ENCODE data around the gene SYNGR3. TPM values are rescaled to one million over a fixed set of nuclear protein-coding genes. Genes with fewer than 3 reads are reported as not detected.
A peak's percentile ranks its signal among the peaks of the same experiment; 100 is the strongest.
"Not testable (repeated sequence)": the region's sequence is repeated elsewhere in the genome, so short reads cannot be mapped to it uniquely, and the experiment has no call there.

The SYNGR3 gene
- total and polyA plus RNA-seq, 2 donors (not counting 1 experiment from before 2014, with no cell fraction given): 1.8 TPM

DNA sequence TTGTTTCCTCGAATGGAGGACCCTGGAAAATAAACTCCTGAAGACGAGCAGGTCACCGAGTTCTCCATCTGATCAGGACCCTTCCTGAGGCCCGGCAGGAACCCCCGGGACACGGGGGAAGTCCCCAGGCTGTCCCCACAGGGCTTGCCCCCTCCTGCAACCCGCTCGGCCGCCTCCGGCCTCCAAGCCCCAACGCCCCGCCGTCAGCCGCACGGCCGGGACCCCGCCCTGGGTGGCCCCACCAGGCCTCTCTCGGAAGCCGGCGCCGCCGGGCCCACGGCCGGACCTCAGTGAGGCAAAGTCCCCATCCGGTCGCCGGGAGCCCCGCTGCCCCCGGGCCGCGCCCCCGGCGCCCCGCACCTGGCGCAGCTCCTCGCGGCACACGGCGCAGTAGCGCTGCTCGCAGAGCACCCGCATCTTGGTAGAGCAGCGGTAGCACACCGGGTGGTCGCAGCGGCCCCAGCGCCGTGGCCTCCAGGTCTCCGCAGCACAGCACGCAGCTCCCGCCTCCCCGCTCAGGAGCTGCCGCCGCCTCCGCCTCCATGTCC is 19.5 kb downstream of the SYNGR3 start:
- Histone ChIP-seq H3K36me3 (ENCODE audit: control insufficient read depth, insufficient read depth, low read length) (peaks cover 7% of the 10 kb centered on the region), H3K4me2 (ENCODE audit: extremely low read depth, insufficient read depth, low read length) (peak overlapping the region; percentile 95), H3K27ac (ENCODE audit: insufficient read depth, low read length) (peak overlapping the region; percentile 85), H3K9ac (ENCODE audit: insufficient read depth, low read length) (peak overlapping the region; percentile 97), H3K9me3 (ENCODE audit: control insufficient read depth, insufficient read depth, low read depth, low read length) (no peaks in the 10 kb centered on the region), H4K20me1 (ENCODE audit: control insufficient read depth, extremely low read depth, insufficient read depth, low read length) (no peaks in the 10 kb centered on the region), H3K4me3 (replicated peaks in 1 of 4; ENCODE audit: control extremely low read depth in 1 of 4, insufficient read depth in 1 of 4, low read depth in 3 of 4, low read length in 4 of 4) (peak overlapping the region; percentile 58 to 82 (median 71)), H3K79me2 (ENCODE audit: control insufficient read depth, insufficient read depth, low read length) (peaks cover 56% of the 10 kb centered on the region), H3K4me1 (ENCODE audit: control insufficient read depth, extremely low read depth, insufficient read depth, low read length) (peaks cover 20% of the 10 kb centered on the region), H2AFZ (ENCODE audit: low read length) (no peak overlapping the region), H3K27me3 (ENCODE audit: control insufficient read depth, insufficient read depth, low read length) (no peaks in the 10 kb centered on the region)
- no peak for TF ChIP-seq EZH2 (IDR thresholded peaks at IDR 0.05; ENCODE audit: low read length, missing control alignments)
- TF ChIP-seq, protein P1, sequence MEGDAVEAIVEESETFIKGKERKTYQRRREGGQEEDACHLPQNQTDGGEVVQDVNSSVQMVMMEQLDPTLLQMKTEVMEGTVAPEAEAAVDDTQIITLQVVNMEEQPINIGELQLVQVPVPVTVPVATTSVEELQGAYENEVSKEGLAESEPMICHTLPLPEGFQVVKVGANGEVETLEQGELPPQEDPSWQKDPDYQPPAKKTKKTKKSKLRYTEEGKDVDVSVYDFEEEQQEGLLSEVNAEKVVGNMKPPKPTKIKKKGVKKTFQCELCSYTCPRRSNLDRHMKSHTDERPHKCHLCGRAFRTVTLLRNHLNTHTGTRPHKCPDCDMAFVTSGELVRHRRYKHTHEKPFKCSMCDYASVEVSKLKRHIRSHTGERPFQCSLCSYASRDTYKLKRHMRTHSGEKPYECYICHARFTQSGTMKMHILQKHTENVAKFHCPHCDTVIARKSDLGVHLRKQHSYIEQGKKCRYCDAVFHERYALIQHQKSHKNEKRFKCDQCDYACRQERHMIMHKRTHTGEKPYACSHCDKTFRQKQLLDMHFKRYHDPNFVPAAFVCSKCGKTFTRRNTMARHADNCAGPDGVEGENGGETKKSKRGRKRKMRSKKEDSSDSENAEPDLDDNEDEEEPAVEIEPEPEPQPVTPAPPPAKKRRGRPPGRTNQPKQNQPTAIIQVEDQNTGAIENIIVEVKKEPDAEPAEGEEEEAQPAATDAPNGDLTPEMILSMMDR (conservative IDR thresholded peaks at IDR 0.05 in 1 of 2, IDR thresholded peaks at IDR 0.05 in 1 of 2; ENCODE audit: low read depth in 1 of 2, low read length in 2 of 2): no peak
- DNase-seq (ENCODE audit: low read depth in 2 of 2): no peak

DNA sequence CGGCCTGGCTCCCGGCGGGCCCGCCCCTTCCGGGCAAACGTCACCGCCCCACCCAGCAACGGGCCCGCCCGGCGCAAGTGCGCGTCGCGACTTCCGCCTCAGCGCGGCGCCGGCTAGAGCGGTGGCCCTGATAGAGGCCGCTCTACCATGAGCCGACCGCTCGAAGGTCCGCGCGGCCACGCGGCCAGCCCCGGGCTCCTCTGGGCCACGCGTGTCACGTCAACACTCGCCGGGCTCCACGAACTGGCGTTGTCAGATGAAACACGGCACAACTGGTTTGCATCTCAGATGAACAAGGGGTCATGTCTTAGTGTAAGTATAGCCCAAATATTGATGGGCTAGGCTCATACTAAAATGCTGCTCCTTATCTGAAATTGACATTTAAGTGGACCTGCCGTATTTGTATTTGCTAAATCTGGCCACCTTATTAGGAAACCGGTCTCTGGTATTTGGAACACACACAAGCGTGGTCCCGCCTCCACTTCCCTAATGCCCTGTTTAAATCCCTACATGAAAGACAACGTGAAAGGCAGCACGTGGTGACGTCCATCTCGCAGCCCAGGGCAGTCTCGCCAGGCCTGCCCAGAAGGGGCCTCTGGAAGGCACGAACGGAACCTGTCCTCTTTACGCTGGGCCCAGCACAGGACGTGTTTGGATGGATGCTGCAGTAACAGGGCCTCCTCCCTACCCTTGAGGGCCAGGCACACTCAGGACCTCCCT is 20.2 kb downstream of the SYNGR3 start, which contains the start of gene ZNF598:
Gene ZNF598, minus strand, starts transcription at position 31 of the 720 bp plus-strand sequence.
- Histone ChIP-seq H3K36me3 (ENCODE audit: control insufficient read depth, insufficient read depth, low read length) (peaks cover 3% of the 10 kb centered on the region), H3K27ac (ENCODE audit: insufficient read depth, low read length) (peak within 1 kb of the TSS; percentile 86), H3K79me2 (ENCODE audit: control insufficient read depth, insufficient read depth, low read length) (peaks cover 49% of the 10 kb centered on the region), H3K4me3 (replicated peaks in 1 of 4; ENCODE audit: control extremely low read depth in 1 of 4, insufficient read depth in 1 of 4, low read depth in 3 of 4, low read length in 4 of 4) (peak within 1 kb of the TSS; percentile 63 to 88 (median 80)), H3K9me3 (ENCODE audit: control insufficient read depth, insufficient read depth, low read depth, low read length) (no peaks in the 10 kb centered on the region), H2AFZ (ENCODE audit: low read length) (peak within 1 kb of the TSS; percentile 8), H3K4me2 (ENCODE audit: extremely low read depth, insufficient read depth, low read length) (peak within 1 kb of the TSS; percentile 95), H4K20me1 (ENCODE audit: control insufficient read depth, extremely low read depth, insufficient read depth, low read length) (no peaks in the 10 kb centered on the region), H3K27me3 (ENCODE audit: control insufficient read depth, insufficient read depth, low read length) (no peaks in the 10 kb centered on the region), H3K9ac (ENCODE audit: insufficient read depth, low read length) (peak within 1 kb of the TSS; percentile 97), H3K4me1 (ENCODE audit: control insufficient read depth, extremely low read depth, insufficient read depth, low read length) (peaks cover 16% of the 10 kb centered on the region)
- peak; percentile 85 to 88 for DNase-seq (ENCODE audit: low read depth in 2 of 2)
- TF ChIP-seq, protein P1 (conservative IDR thresholded peaks at IDR 0.05 in 1 of 2, IDR thresholded peaks at IDR 0.05 in 1 of 2; ENCODE audit: low read depth in 1 of 2, low read length in 2 of 2): no peak
- TF ChIP-seq EZH2 (IDR thresholded peaks at IDR 0.05; ENCODE audit: low read length, missing control alignments): no peak

DNA sequence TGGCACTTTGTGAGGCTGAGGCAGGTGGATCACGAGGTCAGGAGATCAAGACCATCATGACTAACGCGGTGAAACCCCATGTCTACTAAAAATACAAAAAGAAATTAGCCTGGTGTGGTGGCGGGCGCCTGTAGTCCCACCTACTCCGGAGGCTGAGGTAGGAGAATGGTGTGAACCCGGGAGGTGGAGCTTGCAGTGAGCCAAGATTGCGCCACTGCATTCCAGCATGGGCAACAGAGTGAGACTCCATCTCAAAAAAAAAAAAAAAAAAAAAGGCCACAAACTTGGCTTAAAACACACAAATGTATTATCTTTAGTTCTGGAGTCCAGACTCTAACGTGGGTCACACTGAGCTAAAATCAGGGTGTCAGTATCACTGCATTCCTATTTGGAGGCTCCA is 22.0 kb downstream of the SYNGR3 start:
- not testable (repeated sequence) for H3K9ac ChIP-seq (ENCODE audit: insufficient read depth, low read length); DNase-seq (ENCODE audit: low read depth in 2 of 2); H3K9me3 ChIP-seq (ENCODE audit: control insufficient read depth, insufficient read depth, low read depth, low read length); H2AFZ ChIP-seq (ENCODE audit: low read length); H3K27ac ChIP-seq (ENCODE audit: insufficient read depth, low read length); H3K36me3 ChIP-seq (ENCODE audit: control insufficient read depth, insufficient read depth, low read length); H3K4me3 ChIP-seq (replicated peaks in 1 of 4; ENCODE audit: control extremely low read depth in 1 of 4, insufficient read depth in 1 of 4, low read depth in 3 of 4, low read length in 4 of 4); H3K4me2 ChIP-seq (ENCODE audit: extremely low read depth, insufficient read depth, low read length); H4K20me1 ChIP-seq (ENCODE audit: control insufficient read depth, extremely low read depth, insufficient read depth, low read length); H3K27me3 ChIP-seq (ENCODE audit: control insufficient read depth, insufficient read depth, low read length)
- H3K79me2 ChIP-seq (ENCODE audit: control insufficient read depth, insufficient read depth, low read length): peaks cover 31% of the 10 kb centered on the region
- H3K4me1 ChIP-seq (ENCODE audit: control insufficient read depth, extremely low read depth, insufficient read depth, low read length): peaks cover 17% of the 10 kb centered on the region

Measured in fibroblast of lung (primary cell).